ENCODE measurements around the gene KIAA1958.

- no peak for TF ChIP-seq CTCF (conservative IDR thresholded peaks at IDR 0.05; ENCODE audit: low read depth in 2 of 2)
- no peak for TF ChIP-seq POLR2AphosphoS5 (IDR thresholded peaks at IDR 0.05; ENCODE audit: low read depth)
- no peak for TF ChIP-seq REST (IDR thresholded peaks at IDR 0.05; ENCODE audit: unreplicated experiment)
- no peak for TF ChIP-seq EZH2 (IDR thresholded peaks at IDR 0.05; ENCODE audit: low read depth, unreplicated experiment)
- no peak for TF ChIP-seq EZH2phosphoT487 (IDR thresholded peaks at IDR 0.05; ENCODE audit: unreplicated experiment)
- TF ChIP-seq CREB1 (CRISPR knock-in tag; IDR thresholded peaks at IDR 0.05; ENCODE audit: low read depth) = no peak
- TF ChIP-seq STAT1 (IDR thresholded peaks at IDR 0.05; ENCODE audit: unreplicated experiment) = no peak
- no peak for TF ChIP-seq JUNB (IDR thresholded peaks at IDR 0.05; ENCODE audit: unreplicated experiment)
- no peak for TF ChIP-seq NANOG (IDR thresholded peaks at IDR 0.05; ENCODE audit: borderline replicate concordance)
These were observed 40.3 kb downstream of the KIAA1958 start for GRCh38 chr9:112526973-112527372.
